ENCODE measurements around the gene ALG6.
"Not testable (repeated sequence)": the region's sequence is repeated elsewhere in the genome, so short reads cannot be mapped to it uniquely, and the experiment has no call there.

ALG6 gene

DNA sequence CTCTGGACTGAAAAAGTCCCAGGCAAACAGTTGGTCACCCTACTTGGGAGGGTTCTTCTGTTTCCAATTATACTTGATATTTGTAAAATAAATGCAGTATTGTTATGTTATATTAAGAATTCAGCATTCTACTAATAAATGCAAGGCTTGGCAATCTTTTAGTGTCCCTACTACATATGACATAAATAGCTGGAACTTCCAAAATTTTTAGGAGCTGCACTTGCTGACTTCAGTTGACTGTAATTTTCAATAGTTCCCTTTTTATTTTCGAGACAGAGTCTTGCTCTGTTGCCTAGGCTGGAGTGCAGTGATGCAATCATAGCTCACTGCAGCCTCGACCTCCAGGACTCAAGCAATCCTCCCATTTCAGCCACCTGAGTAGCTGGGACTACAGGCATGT, 25.0 kb upstream of the ALG6 start:
- peaks cover 5% of the 10 kb centered on the region; the same call in 1 of the 2 replicates for H3K4me1 ChIP-seq (ENCODE audit: insufficient read depth, low read length)
- H3K27ac ChIP-seq (ENCODE audit: low read length) = no peak overlapping the region
- H3K9me3 ChIP-seq (ENCODE audit: insufficient read depth, low read depth, low read length) = no peaks in the 10 kb centered on the region
- H3K4me3 ChIP-seq (ENCODE audit: low read length) = no peak overlapping the region
- H3K27me3 ChIP-seq (ENCODE audit: insufficient read depth, low read length) = no peaks in the 10 kb centered on the region
- H3K9ac ChIP-seq (ENCODE audit: low read depth, low read length) = no peak overlapping the region
- no peaks in the 10 kb centered on the region for H3K36me3 ChIP-seq (ENCODE audit: insufficient read depth, low read depth, low read length)

DNA sequence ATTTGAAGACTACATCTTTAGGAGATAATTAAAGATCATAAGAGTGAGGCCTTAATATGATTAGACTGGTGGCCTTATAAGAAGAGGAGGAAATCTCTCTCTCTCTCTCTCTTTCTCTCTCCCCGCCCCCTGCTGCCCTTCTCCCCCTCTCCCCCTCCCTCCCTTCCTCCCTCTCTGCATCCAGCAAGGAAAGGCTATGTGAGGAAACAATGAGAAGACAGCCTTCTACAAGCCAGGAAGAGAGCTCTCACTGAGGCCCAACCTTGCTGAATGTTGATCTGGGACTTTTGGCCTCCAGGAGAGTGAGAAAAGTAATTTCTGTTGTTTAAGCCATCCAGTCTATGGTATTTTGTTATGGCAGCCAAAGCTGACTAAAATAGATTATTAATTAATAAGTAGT, 23.5 kb upstream of the ALG6 start:
- Histone ChIP-seq H3K9me3 (ENCODE audit: insufficient read depth, low read depth, low read length) (no peaks in the 10 kb centered on the region), H3K4me1 (ENCODE audit: insufficient read depth, low read length) (peaks cover 5% of the 10 kb centered on the region; the same call in 1 of the 2 replicates), H3K27me3 (ENCODE audit: insufficient read depth, low read length) (no peaks in the 10 kb centered on the region), H3K4me3 (ENCODE audit: low read length) (no peak overlapping the region), H3K27ac (ENCODE audit: low read length) (no peak overlapping the region), H3K36me3 (ENCODE audit: insufficient read depth, low read depth, low read length) (no peaks in the 10 kb centered on the region), H3K9ac (ENCODE audit: low read depth, low read length) (no peak overlapping the region)

DNA sequence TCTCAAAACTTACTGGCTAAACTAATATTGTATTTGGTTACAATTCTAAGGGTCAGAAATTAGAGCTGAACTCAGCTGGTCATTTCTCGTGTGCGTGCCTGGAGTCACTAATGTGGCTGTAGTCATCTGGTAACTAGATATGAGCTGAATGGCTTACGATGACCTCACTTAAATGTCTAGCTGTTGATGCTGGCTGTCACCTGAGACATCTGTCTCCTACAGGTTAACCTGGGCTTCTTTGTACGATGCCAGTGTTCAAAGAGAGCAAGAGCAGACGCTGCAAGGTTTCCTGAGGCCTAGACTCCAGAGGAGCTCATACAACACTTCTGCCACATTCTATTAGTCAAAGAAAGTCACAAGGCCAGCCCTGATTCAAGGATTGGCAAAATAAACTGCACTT, 17.1 kb upstream of the ALG6 start:
- Histone ChIP-seq H3K4me1 (ENCODE audit: insufficient read depth, low read length) (no peaks in the 10 kb centered on the region), H3K9me3 (ENCODE audit: insufficient read depth, low read depth, low read length) (no peaks in the 10 kb centered on the region), H3K9ac (ENCODE audit: low read depth, low read length) (no peak overlapping the region), H3K36me3 (ENCODE audit: insufficient read depth, low read depth, low read length) (no peaks in the 10 kb centered on the region), H3K27ac (ENCODE audit: low read length) (no peak overlapping the region), H3K4me3 (ENCODE audit: low read length) (no peak overlapping the region), H3K27me3 (ENCODE audit: insufficient read depth, low read length) (no peaks in the 10 kb centered on the region)

DNA sequence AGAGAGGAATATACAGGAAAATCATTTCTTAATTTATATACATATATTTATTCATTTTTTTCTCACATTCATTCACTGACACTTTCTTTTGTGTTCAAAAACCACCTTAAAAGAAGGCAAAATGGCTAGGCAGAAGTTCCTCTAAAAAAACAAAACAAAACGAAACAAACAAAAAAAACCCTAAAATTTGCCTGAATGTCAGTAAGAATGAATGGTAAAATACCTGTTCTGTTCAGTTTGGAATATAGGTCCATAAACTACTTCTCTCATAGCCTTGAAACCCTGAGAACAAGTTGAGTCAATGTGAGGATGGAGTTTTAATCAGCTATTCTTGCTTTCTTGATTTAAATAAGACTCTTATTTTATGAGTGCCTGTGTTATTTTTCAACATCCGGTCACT, 14.7 kb upstream of the ALG6 start:
- Histone ChIP-seq H3K27ac (ENCODE audit: low read length) (no peak overlapping the region), H3K9me3 (ENCODE audit: insufficient read depth, low read depth, low read length) (no peaks in the 10 kb centered on the region), H3K9ac (ENCODE audit: low read depth, low read length) (no peak overlapping the region), H3K36me3 (ENCODE audit: insufficient read depth, low read depth, low read length) (no peaks in the 10 kb centered on the region), H3K27me3 (ENCODE audit: insufficient read depth, low read length) (no peaks in the 10 kb centered on the region), H3K4me3 (ENCODE audit: low read length) (no peak overlapping the region), H3K4me1 (ENCODE audit: insufficient read depth, low read length) (no peaks in the 10 kb centered on the region)

DNA sequence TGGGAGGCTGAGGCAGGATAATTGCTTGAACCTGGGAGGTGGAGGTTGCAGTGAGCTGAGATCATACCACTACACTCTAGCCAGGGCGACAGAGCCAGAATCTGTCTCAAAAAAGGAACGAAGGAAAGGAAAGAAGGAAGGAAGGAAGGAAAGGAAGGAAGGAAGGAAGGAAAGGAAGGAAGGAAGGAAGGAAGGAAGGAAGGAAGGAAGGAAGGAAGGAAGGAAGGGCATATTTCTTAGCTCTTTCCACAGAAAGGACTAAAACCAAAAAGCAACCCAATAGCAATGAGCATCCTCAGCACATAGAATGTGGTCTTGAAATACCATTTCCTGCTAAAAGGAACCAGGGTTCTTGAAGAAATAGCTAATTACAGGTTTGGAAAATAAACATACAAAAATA, 11.2 kb upstream of the ALG6 start:
- H3K4me1 ChIP-seq (ENCODE audit: insufficient read depth, low read length); H3K9ac ChIP-seq (ENCODE audit: low read depth, low read length); H3K9me3 ChIP-seq (ENCODE audit: insufficient read depth, low read depth, low read length); H3K27me3 ChIP-seq (ENCODE audit: insufficient read depth, low read length); H3K36me3 ChIP-seq (ENCODE audit: insufficient read depth, low read depth, low read length); H3K4me3 ChIP-seq (ENCODE audit: low read length); H3K27ac ChIP-seq (ENCODE audit: low read length): not testable (repeated sequence)

DNA sequence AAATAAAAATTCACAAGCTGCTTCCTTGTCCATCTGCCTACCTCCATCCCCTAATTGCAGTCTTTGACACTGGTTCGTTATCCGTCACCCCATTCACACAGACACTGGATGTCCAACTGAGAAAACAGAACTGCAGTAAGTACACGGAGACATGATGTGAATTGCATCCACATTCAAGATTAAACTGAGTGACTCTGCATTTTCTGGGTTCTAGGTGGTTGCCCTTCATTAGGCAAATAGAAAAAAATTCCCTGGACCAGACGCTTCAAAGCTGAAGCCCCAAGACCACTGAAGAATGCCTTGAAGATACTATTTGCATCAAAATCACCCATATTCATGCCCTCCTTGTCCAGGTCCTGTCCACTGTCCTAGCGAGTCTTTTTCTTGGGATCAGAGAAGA, 7.9 kb upstream of the ALG6 start:
- H3K9me3 ChIP-seq (ENCODE audit: insufficient read depth, low read depth, low read length) = no peaks in the 10 kb centered on the region
- no peak overlapping the region for H3K4me3 ChIP-seq (ENCODE audit: low read length)
- no peak overlapping the region for H3K9ac ChIP-seq (ENCODE audit: low read depth, low read length)
- H3K4me1 ChIP-seq (ENCODE audit: insufficient read depth, low read length) = no peaks in the 10 kb centered on the region
- no peaks in the 10 kb centered on the region for H3K27me3 ChIP-seq (ENCODE audit: insufficient read depth, low read length)
- H3K27ac ChIP-seq (ENCODE audit: low read length) = no peak overlapping the region
- H3K36me3 ChIP-seq (ENCODE audit: insufficient read depth, low read depth, low read length) = no peaks in the 10 kb centered on the region

DNA sequence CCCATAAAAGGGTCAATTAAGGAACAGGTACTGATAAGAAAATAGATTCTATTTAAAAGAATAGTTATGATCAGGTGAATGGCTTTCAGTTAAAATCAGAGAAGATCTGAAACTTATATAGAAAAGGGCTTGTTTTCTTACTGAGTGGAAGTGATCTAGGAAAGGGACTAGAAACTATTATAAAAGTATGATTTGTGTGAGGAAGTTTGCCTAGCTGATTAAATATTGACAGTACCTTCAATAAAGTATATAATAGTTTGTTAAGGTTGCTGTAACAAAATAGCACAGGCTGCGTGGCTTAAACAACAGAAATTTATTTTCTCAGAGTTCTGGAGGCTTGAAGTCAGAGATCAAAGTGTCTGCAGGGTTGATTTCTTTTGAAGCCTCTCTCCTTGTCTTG, 5.4 kb upstream of the ALG6 start:
- no peaks in the 10 kb centered on the region for H3K36me3 ChIP-seq (ENCODE audit: insufficient read depth, low read depth, low read length)
- H3K9me3 ChIP-seq (ENCODE audit: insufficient read depth, low read depth, low read length) = no peaks in the 10 kb centered on the region
- H3K4me1 ChIP-seq (ENCODE audit: insufficient read depth, low read length) = no peaks in the 10 kb centered on the region
- no peak overlapping the region for H3K9ac ChIP-seq (ENCODE audit: low read depth, low read length)
- H3K27ac ChIP-seq (ENCODE audit: low read length) = no peak overlapping the region
- peaks cover 11% of the 10 kb centered on the region; the same call in 1 of the 2 replicates for H3K27me3 ChIP-seq (ENCODE audit: insufficient read depth, low read length)
- no peak overlapping the region for H3K4me3 ChIP-seq (ENCODE audit: low read length)

DNA sequence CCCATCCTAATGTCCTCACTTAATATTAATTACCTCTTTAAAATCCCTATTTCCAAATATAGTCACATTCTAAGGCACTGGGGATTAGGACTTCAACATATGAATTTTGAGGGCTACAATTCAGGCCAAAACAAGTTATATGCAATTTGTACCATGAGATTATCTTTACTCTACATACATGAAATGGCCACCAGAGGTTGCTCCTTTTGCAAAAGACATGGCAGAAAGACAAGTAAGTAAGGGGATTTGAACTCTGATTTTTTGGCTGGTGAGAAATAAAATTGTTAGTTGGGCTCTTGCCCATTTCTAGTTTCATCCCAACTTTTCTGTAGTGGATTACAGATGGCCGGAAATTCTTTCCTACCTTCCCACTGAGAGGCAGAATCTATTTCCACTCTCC, 4.8 kb upstream of the ALG6 start:
- Histone ChIP-seq H3K9ac (ENCODE audit: low read depth, low read length) (no peak overlapping the region), H3K27me3 (ENCODE audit: insufficient read depth, low read length) (peaks cover 11% of the 10 kb centered on the region; the same call in 1 of the 2 replicates), H3K4me3 (ENCODE audit: low read length) (no peak overlapping the region), H3K4me1 (ENCODE audit: insufficient read depth, low read length) (no peaks in the 10 kb centered on the region), H3K27ac (ENCODE audit: low read length) (no peak overlapping the region), H3K9me3 (ENCODE audit: insufficient read depth, low read depth, low read length) (no peaks in the 10 kb centered on the region), H3K36me3 (ENCODE audit: insufficient read depth, low read depth, low read length) (no peaks in the 10 kb centered on the region)

DNA sequence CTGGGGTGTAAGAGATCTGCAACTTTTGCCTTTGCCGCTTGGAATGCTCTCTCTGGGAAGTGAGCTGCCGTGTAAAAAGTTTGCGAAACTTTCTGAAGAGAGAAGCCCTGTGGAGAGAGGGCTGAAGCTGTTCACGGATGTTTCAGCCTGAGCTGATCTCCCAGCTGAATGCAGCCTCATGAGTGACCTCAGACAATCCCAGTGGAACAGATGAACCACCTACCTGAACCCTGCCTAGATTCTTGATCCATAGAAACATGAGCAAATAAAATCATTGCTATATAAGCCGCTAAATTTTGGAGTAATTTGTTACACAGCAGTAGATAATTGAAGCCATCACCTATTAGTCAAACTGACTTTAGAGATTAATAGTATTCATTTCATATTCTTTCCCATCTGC, 4.4 kb upstream of the ALG6 start:
- Histone ChIP-seq H3K4me1 (ENCODE audit: insufficient read depth, low read length) (no peaks in the 10 kb centered on the region), H3K36me3 (ENCODE audit: insufficient read depth, low read depth, low read length) (no peaks in the 10 kb centered on the region), H3K27me3 (ENCODE audit: insufficient read depth, low read length) (peaks cover 11% of the 10 kb centered on the region; the same call in 1 of the 2 replicates), H3K4me3 (ENCODE audit: low read length) (no peak overlapping the region), H3K9me3 (ENCODE audit: insufficient read depth, low read depth, low read length) (no peaks in the 10 kb centered on the region), H3K27ac (ENCODE audit: low read length) (no peak overlapping the region), H3K9ac (ENCODE audit: low read depth, low read length) (no peak overlapping the region)

DNA sequence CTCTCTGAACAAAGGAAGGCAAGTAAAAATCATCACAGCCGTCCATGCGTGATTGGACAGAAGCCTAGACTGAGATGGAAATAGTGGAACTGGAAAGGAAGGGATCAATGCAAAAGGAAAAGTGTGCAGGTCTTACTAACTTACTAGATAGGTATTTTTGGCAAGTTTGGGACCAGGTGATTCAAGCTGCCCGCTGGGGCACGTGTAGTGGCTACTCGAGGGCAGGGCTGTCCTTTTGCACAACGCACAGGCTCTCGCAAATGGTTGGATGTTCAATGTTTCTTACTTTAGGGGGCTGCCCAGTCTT, 566 bp upstream of the ALG6 start:
- Histone ChIP-seq H3K9me3 (ENCODE audit: insufficient read depth, low read depth, low read length) (no peaks in the 10 kb centered on the region), H3K27ac (ENCODE audit: low read length) (no peak overlapping the region), H3K9ac (ENCODE audit: low read depth, low read length) (peak overlapping the region; percentile 43; the same call in 1 of the 2 replicates), H3K4me1 (ENCODE audit: insufficient read depth, low read length) (no peaks in the 10 kb centered on the region), H3K27me3 (ENCODE audit: insufficient read depth, low read length) (peaks cover 11% of the 10 kb centered on the region; the same call in 1 of the 2 replicates), H3K4me3 (ENCODE audit: low read length) (peak overlapping the region; percentile 85), H3K36me3 (ENCODE audit: insufficient read depth, low read depth, low read length) (peaks cover 14% of the 10 kb centered on the region; the same call in 1 of the 2 replicates)

DNA sequence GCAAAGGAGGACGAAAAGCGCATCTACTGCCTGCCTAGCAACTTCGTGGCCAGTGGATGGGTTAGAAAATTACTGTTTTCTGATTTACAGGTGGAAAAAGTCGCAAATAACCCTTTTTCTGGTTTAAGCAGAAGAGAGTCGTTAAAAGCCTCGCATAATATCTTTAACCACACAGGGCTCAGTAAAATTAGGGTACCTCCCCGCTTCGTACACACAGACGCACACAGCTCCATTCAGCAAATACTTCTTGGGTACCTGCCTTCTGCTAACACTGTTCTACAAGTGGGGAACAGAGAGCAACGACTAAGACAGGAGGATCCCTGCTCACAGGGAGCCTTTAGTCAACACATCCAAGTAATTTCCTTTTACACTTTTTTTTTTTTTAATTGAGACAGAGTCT, 704 bp downstream of the ALG6 start:
- H3K27ac ChIP-seq (ENCODE audit: low read length) = no peak overlapping the region

DNA sequence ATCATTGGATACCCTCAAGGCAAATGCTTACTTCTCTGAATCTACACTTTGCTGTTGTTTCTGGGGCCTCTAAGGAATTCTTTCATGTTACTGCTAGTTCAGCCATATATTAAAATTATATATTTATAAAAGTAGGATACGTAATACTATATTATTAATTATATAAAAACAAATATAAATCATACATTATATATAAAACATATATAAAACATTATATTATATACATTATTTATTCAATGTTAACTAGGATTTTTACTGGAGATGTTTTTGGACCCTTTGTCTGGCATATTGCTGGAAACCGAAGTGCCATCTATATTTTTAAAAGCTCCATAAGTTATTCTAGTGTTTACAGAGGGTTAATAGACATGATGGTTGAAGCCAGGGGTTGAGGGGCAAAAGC, 12.2 kb downstream of the ALG6 start:
- peaks cover 5% of the 10 kb centered on the region for H3K36me3 ChIP-seq (ENCODE audit: insufficient read depth, low read depth, low read length)
- no peaks in the 10 kb centered on the region for H3K27me3 ChIP-seq (ENCODE audit: insufficient read depth, low read length)

More for the DNA sequence above, 704 bp downstream of the ALG6 start:
- Histone ChIP-seq H3K9me3 (ENCODE audit: insufficient read depth, low read depth, low read length) (no peaks in the 10 kb centered on the region), H3K36me3 (ENCODE audit: insufficient read depth, low read depth, low read length) (peaks cover 21% of the 10 kb centered on the region; the same call in 1 of the 2 replicates), H3K4me1 (ENCODE audit: insufficient read depth, low read length) (no peaks in the 10 kb centered on the region), H3K4me3 (ENCODE audit: low read length) (peak overlapping the region; percentile 85), H3K27me3 (ENCODE audit: insufficient read depth, low read length) (peaks cover 11% of the 10 kb centered on the region; the same call in 1 of the 2 replicates), H3K9ac (ENCODE audit: low read depth, low read length) (peak overlapping the region; percentile 93)

DNA sequence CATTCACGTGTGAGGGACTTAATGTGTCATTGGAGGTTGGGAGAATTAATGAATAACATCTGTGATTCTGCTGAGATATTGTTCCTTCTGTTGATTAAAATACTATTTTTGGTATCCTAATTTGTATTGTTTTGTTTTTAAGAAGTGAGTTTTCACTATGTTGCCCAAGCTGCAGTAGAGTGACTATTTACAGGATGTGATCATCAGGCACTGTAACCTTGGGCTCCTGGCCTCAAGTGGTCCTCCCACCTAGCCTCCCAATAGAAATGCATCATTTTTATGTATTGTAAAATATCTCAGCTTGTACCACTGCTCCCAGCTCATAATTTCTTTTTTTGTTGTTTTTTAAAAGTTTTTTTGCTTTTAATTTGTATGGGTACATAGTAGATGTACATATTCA, 14.3 kb downstream of the ALG6 start:
- H3K9ac ChIP-seq (ENCODE audit: low read depth, low read length) = no peak overlapping the region
- H3K9me3 ChIP-seq (ENCODE audit: insufficient read depth, low read depth, low read length) = no peaks in the 10 kb centered on the region
- peaks cover 5% of the 10 kb centered on the region for H3K36me3 ChIP-seq (ENCODE audit: insufficient read depth, low read depth, low read length)
- H3K4me3 ChIP-seq (ENCODE audit: low read length) = no peak overlapping the region
- H3K27me3 ChIP-seq (ENCODE audit: insufficient read depth, low read length) = no peaks in the 10 kb centered on the region
- H3K27ac ChIP-seq (ENCODE audit: low read length) = no peak overlapping the region
- no peaks in the 10 kb centered on the region for H3K4me1 ChIP-seq (ENCODE audit: insufficient read depth, low read length)

More for the DNA sequence above, 12.2 kb downstream of the ALG6 start:
- Histone ChIP-seq H3K27ac (ENCODE audit: low read length) (no peak overlapping the region), H3K9me3 (ENCODE audit: insufficient read depth, low read depth, low read length) (no peaks in the 10 kb centered on the region), H3K4me1 (ENCODE audit: insufficient read depth, low read length) (no peaks in the 10 kb centered on the region), H3K9ac (ENCODE audit: low read depth, low read length) (no peak overlapping the region), H3K4me3 (ENCODE audit: low read length) (no peak overlapping the region)

Measured in iPS-20b (cell line).